ENCODE data around the gene DTX4.

DNA sequence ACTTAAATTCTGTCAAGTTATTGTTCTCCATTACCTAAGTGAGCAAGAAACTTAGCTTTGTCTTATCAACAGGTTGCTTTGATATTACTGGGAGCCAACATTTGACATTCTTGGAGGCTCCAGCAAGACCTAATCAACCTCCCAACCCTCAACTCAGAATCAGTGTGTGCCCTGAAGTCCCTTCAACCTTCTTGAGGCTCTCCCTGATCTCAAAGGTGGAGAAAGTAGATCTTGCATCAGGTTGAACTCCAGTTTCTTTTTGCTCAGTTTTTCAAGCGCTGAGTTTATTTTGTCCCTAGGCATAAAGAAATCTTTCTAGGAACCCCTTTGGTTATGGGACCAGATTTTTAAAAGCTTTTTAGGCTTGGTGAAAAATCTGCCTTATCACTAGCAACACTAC lies 27.8 kb upstream of the DTX4 start:
- TF ChIP-seq YY1 (IDR thresholded peaks at IDR 0.05; ENCODE audit: insufficient read depth, insufficient read length) (no peak), ZNF274 (IDR thresholded peaks at IDR 0.05; ENCODE audit: low read depth, low read length) (no peak)

Data from NT2/D1 (cell line).